Neuronal stem cell (in vitro differentiated cells): ENCODE measurements around the gene KRT81.
"Not testable (repeated sequence)": the region's sequence is repeated elsewhere in the genome, so short reads cannot be mapped to it uniquely, and the experiment has no call there.

ENCODE experiments used
- DNase-seq: peaks from one replicate; pipeline ENCODE4 v3.0.0-alpha.2; 2013; ENCODE audit warnings: low spot score
- H2AFZ ChIP-seq: one replicate; pipeline ENCODE4 v1.6.1; 2013; ENCODE audit warnings: mild to moderate bottlenecking, low read length, inconsistent platforms
- H2AK5ac ChIP-seq: 2 replicates; pipeline ENCODE4 v1.6.1; 2013; ENCODE audit warnings: low read depth, mild to moderate bottlenecking, inconsistent platforms, low read length, moderate library complexity, mixed read lengths
- H2BK120ac ChIP-seq: 2 replicates; pipeline ENCODE4 v1.6.1; 2013; ENCODE audit warnings: low read depth, mild to moderate bottlenecking, inconsistent platforms, low read length, moderate library complexity, mixed read lengths
- H2BK12ac ChIP-seq: one replicate; pipeline ENCODE4 v1.6.1; 2013; ENCODE audit warnings: low read length, inconsistent platforms
- H2BK15ac ChIP-seq: 2 replicates; pipeline ENCODE4 v1.6.1; 2013; ENCODE audit warnings: mild to moderate bottlenecking, low read length, inconsistent platforms, mixed read lengths
- H2BK5ac ChIP-seq: one replicate; pipeline ENCODE4 v1.6.1; 2013; ENCODE audit warnings: inconsistent platforms, mild to moderate bottlenecking, low read length, moderate library complexity
- H3K14ac ChIP-seq: one replicate; pipeline ENCODE4 v1.6.1; 2013; ENCODE audit warnings: low read length, inconsistent platforms
- H3K18ac ChIP-seq: 2 replicates; pipeline ENCODE4 v1.6.1; 2013; ENCODE audit warnings: low read length, inconsistent platforms
- H3K23ac ChIP-seq: 2 replicates; pipeline ENCODE4 v1.6.1; 2013; ENCODE audit warnings: low read depth, mild to moderate bottlenecking, mixed read lengths, low read length, inconsistent platforms; ENCODE audit not compliant: poor library complexity
- H3K27ac ChIP-seq: replicated peaks from 3 replicates; pipeline ENCODE4 v1.5.1; 2013; ENCODE audit warnings: low read length, inconsistent platforms
- H3K27me3 ChIP-seq, 3 experiments: 2 replicates each; pipeline ENCODE4 v1.6.1; 2013; ENCODE audit warnings: low read length in 3 of 3, mild to moderate bottlenecking in 2 of 3, inconsistent platforms in 1 of 3, low read depth in 1 of 3, mixed read lengths in 1 of 3, moderate library complexity in 1 of 3; ENCODE audit not compliant: control insufficient read depth in 3 of 3, insufficient read depth in 3 of 3
- H3K36me3 ChIP-seq, 2 donors: replicated peaks in 1 of 2; 2 replicates each; pipeline ENCODE4 v1.6.1; 2013; ENCODE audit warnings: low read length in 2 of 2; ENCODE audit not compliant: control insufficient read depth in 2 of 2, insufficient read depth in 2 of 2
- H3K4ac ChIP-seq: 2 replicates; pipeline ENCODE4 v1.6.1; 2013; ENCODE audit warnings: inconsistent platforms, mild to moderate bottlenecking, low read length, moderate library complexity
- H3K4me1 ChIP-seq, 2 donors: 1 replicate in 1 of 2; 2 replicates in 1 of 2; pipeline ENCODE4 v1.6.1; 2013; ENCODE audit warnings: low read length in 2 of 2, low read depth in 1 of 2; ENCODE audit not compliant: control insufficient read depth in 2 of 2, insufficient read depth in 1 of 2
- H3K4me2 ChIP-seq: one replicate; pipeline ENCODE4 v1.6.1; 2013; ENCODE audit warnings: mild to moderate bottlenecking, low read length, inconsistent platforms; ENCODE audit not compliant: insufficient read depth, poor library complexity, severe bottlenecking
- H3K4me3 ChIP-seq, 2 donors: 2 replicates each; pipeline ENCODE4 v1.5.1; 2013; ENCODE audit warnings: low read length in 2 of 2, mild to moderate bottlenecking in 2 of 2, inconsistent platforms in 1 of 2, moderate library complexity in 1 of 2
- H3K79me1 ChIP-seq: one replicate; pipeline ENCODE4 v1.6.1; 2013; ENCODE audit warnings: low read depth, mild to moderate bottlenecking, inconsistent platforms, low read length, moderate library complexity
- H3K9ac ChIP-seq: one replicate; pipeline ENCODE4 v1.6.1; 2013; ENCODE audit warnings: mild to moderate bottlenecking, low read depth, low read length, inconsistent platforms; ENCODE audit not compliant: poor library complexity
- H3K9me3 ChIP-seq, 2 donors: replicated peaks in 1 of 2; 2 replicates each; pipeline versions ENCODE3 to v1.6.1; 2013; ENCODE audit warnings: low read length in 2 of 2, mild to moderate bottlenecking in 2 of 2, inconsistent platforms in 1 of 2, low read depth in 1 of 2, mixed read lengths in 1 of 2, moderate library complexity in 1 of 2; ENCODE audit not compliant: control insufficient read depth in 2 of 2, insufficient read depth in 1 of 2
- H4K8ac ChIP-seq: one replicate; pipeline ENCODE4 v1.6.1; 2013; ENCODE audit warnings: low read depth, mild to moderate bottlenecking, inconsistent platforms, low read length, moderate library complexity
- H4K91ac ChIP-seq: one replicate; pipeline ENCODE4 v1.6.1; 2013; ENCODE audit warnings: low read length, low read depth, mild to moderate bottlenecking, inconsistent platforms; ENCODE audit not compliant: poor library complexity
- WGBS, 2 donors: extraction: QIAGEN DNeasy Blood & Tissue Kit; methylation state at CpG; one replicate each; pipeline ENCODE4 v1.1.7; 2013; ENCODE audit warnings: missing lambda C conversion rate in 2 of 2, mixed read lengths in 1 of 2; ENCODE audit not compliant: insufficient read length in 2 of 2, insufficient replicate concordance in 1 of 2; ENCODE audit errors: extremely low coverage in 2 of 2; 5-methylcytosine and 5-hydroxymethylcytosine counted together

Gene KRT81

DNA sequence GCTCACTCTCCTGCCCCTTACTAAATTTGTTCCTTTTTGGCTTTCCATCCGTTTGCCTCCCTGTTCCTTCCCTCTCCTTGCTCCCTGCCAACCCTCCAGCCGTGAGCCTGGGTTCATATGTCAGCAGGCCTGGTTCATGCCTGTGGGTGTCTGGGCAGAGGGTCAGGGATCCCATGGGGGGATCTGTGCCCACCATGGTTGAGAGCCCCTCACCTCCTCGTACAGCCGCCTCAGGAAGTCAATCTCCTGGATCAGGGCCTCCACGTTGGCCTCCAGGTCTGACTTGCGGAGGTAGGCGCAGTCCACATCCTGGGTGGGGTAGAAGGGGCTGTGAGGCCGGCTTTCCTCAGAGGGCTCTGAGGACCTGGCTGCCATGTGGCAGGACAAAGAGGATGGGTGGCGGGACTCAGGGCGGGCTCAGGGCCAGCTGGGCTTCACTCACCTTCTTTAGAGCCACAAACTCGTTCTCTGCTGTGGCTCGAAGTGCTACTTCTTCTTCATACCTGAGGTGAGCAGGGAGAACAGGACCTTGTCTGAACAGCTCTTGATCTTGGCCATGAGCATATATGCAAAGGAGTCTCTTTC lies 26.2 kb upstream of the KRT81 start:
- Histone ChIP-seq H3K27me3 (peaks cover 0 to 13% (median 0%) of the 10 kb centered on the region in 3 experiments), H3K27ac (no peak overlapping the region), H2AFZ (no peak overlapping the region), H2BK5ac (peak overlapping the region; percentile 11), H3K79me1 (no peaks in the 10 kb centered on the region), H3K4ac (no peak overlapping the region), H2BK12ac (no peak overlapping the region), H2AK5ac (peak overlapping the region; percentile 32), H3K18ac (peak overlapping the region; percentile 69), H3K14ac (no peak overlapping the region), H3K23ac (no peak overlapping the region), H4K91ac (no peak overlapping the region), H3K9ac (no peak overlapping the region), H2BK15ac (no peak overlapping the region), H2BK120ac (peak overlapping the region; percentile 66), H3K4me1 (no peaks in the 10 kb centered on the region), H3K4me2 (no peak overlapping the region), H3K36me3 (no peaks in the 10 kb centered on the region), H3K4me3 (no peak overlapping the region), H4K8ac (no peak overlapping the region), H3K9me3 (no peaks in the 10 kb centered on the region)
- WGBS, 2 donors, result no CpG with 5 or more reads among the region's 12 CpGs
- no peak for DNase-seq

DNA sequence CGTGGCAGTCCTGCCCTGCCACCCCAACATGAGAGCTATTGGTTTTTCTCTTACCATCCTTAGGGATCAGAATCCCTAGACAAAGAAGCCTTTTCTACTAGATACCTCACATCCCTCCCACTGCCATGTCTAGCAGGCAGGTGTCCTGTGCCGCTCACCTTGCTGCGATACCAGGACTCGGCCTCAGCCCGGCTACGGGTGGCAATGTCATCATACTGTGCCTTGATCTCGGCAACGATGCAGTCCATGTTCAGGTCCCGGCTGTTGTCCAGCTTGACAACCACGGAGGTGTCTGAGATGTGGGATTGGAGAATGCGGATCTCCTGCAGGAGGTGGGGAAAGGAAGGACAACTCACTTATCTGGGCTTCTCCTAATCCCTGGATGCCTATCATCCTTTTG lies 25.4 kb upstream of the KRT81 start:
- Histone ChIP-seq H2BK12ac (peak overlapping the region; percentile 43), H3K27me3 (peaks cover 0 to 13% (median 0%) of the 10 kb centered on the region in 3 experiments), H3K27ac (no peak overlapping the region), H4K8ac (no peak overlapping the region), H3K79me1 (no peaks in the 10 kb centered on the region), H4K91ac (no peak overlapping the region), H3K9me3 (no peaks in the 10 kb centered on the region), H2BK120ac (no peak overlapping the region), H3K4ac (no peak overlapping the region), H3K18ac (peak overlapping the region; percentile 42), H3K36me3 (no peaks in the 10 kb centered on the region), H3K4me3 (no peak overlapping the region), H3K14ac (no peak overlapping the region), H2BK15ac (no peak overlapping the region), H2AFZ (no peak overlapping the region), H3K4me1 (no peaks in the 10 kb centered on the region), H2AK5ac (no peak overlapping the region), H3K9ac (no peak overlapping the region), H3K4me2 (no peak overlapping the region), H2BK5ac (no peak overlapping the region), H3K23ac (no peak overlapping the region)
- DNase-seq, result no peak
- no CpG with 5 or more reads among the region's 11 CpGs for WGBS, 2 donors

- H2BK12ac ChIP-seq, result peak overlapping the region; percentile 43
- H2BK5ac ChIP-seq, result no peak overlapping the region
- H3K4me2 ChIP-seq, result no peak overlapping the region
- no peak overlapping the region for H4K91ac ChIP-seq
- H3K4me1 ChIP-seq, result peaks cover 0 to 2% of the 10 kb centered on the region in 2 donors
- no peak overlapping the region for H3K18ac ChIP-seq
- H2BK120ac ChIP-seq, result no peak overlapping the region
- no peak overlapping the region for H3K27ac ChIP-seq
- no peak overlapping the region for H2AFZ ChIP-seq
- H3K23ac ChIP-seq, result no peak overlapping the region
- no peak overlapping the region for H3K9ac ChIP-seq
- no peaks in the 10 kb centered on the region for H3K79me1 ChIP-seq
- H3K9me3 ChIP-seq, result no peaks in the 10 kb centered on the region
- no peak overlapping the region for H3K4ac ChIP-seq
- no peak overlapping the region for H2AK5ac ChIP-seq
- H3K14ac ChIP-seq, result no peak overlapping the region
- DNase-seq, result no peak
- H2BK15ac ChIP-seq, result no peak overlapping the region
- H3K36me3 ChIP-seq, result no peaks in the 10 kb centered on the region
- H4K8ac ChIP-seq, result no peak overlapping the region
- no CpG with 5 or more reads among the region's 9 CpGs for WGBS, 2 donors
- peaks cover 0 to 13% (median 0%) of the 10 kb centered on the region in 3 experiments for H3K27me3 ChIP-seq
- no peak overlapping the region for H3K4me3 ChIP-seq
These were observed 25.0 kb upstream of the KRT81 start for GRCh38 chr12:52316290-52316689.

DNA sequence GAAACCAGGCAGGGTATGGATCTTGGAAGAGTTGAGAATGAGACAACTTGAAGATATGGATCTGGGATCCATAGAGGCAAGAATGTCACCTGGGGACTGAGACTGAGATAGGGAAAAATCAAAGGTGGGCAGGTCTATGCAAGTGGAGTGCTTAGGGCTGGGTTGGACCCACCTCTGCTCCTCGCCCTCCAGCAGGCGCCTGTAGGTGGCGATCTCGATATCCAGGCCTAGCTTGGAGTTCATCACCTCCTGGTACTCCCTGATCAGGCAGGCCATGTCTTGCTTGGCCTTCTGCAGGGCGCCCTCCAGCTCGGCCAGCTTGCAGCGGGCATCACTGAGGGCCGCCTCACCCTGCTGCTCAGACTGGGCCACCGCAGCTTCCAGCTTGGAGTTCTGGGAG lies 24.4 kb upstream of the KRT81 start:
- H2AFZ ChIP-seq, H3K9ac ChIP-seq, H3K4me2 ChIP-seq, H3K36me3 ChIP-seq, H4K91ac ChIP-seq, H3K4me3 ChIP-seq, H3K18ac ChIP-seq, H2BK15ac ChIP-seq, H3K27ac ChIP-seq, H3K9me3 ChIP-seq, H4K8ac ChIP-seq, H2BK120ac ChIP-seq, H2BK5ac ChIP-seq, H3K79me1 ChIP-seq, H3K14ac ChIP-seq, H3K4ac ChIP-seq, H3K4me1 ChIP-seq, H2AK5ac ChIP-seq, H3K23ac ChIP-seq, H2BK12ac ChIP-seq, DNase-seq: not testable (repeated sequence)
- WGBS, 2 donors, result no CpG with 5 or more reads among the region's 9 CpGs
- H3K27me3 ChIP-seq, result peaks cover 0 to 17% (median 0%) of the 10 kb centered on the region in 3 experiments
